GM12878 (cell line): ENCODE data around the gene MRPS18A.

Experiments used
- CTCF ChIP-seq, 3 experiments: IDR thresholded peaks in 2 of 3; conservative IDR thresholded peaks in 1 of 3; 2 replicates each; pipeline ENCODE4 v1.5.1; 2011; ENCODE audit warnings: low read depth in 3 of 3, low read length in 3 of 3, mild to moderate bottlenecking in 3 of 3, control low read depth in 2 of 3, moderate library complexity in 2 of 3, inconsistent platforms in 1 of 3, mixed read lengths in 1 of 3; ENCODE audit not compliant: control insufficient read depth in 2 of 3, insufficient read depth in 1 of 3; ENCODE audit errors: extremely low read depth in 1 of 3
- POLR2AphosphoS2 ChIP-seq: IDR thresholded peaks from 2 replicates; pipeline ENCODE4 v1.6.1; 2011; ENCODE audit warnings: low read depth, mild to moderate bottlenecking, low read length, improper control_type of control experiment, moderate library complexity
- RELA ChIP-seq: fragments of 450-650 bp; IDR thresholded peaks from 2 replicates; pipeline ENCODE4 v1.8.0; 2014; ENCODE audit warnings: borderline replicate concordance; ENCODE audit not compliant: partially characterized antibody
- REST ChIP-seq: IDR thresholded peaks from 2 replicates; pipeline ENCODE4 v1.6.1; 2012; ENCODE audit warnings: mild to moderate bottlenecking, low read depth, low read length
- SIN3A ChIP-seq: IDR thresholded peaks from 2 replicates; pipeline ENCODE4 v1.6.1; 2012; ENCODE audit warnings: low read depth, low read length, improper control_type of control experiment

GRCh38 chr6:43682724-43683429, 4.7 kb downstream of the MRPS18A start:
- no peak for TF ChIP-seq POLR2AphosphoS2
- TF ChIP-seq CTCF (IDR thresholded peaks at IDR 0.05 in 2 of 3, conservative IDR thresholded peaks at IDR 0.05 in 1 of 3; ENCODE audit: control insufficient read depth in 2 of 3, extremely low read depth in 1 of 3, insufficient read depth in 1 of 3, low read depth in 3 of 3, low read length in 3 of 3), result no peak
- no peak for TF ChIP-seq RELA
- no peak for TF ChIP-seq SIN3A
- TF ChIP-seq REST, result no peak
